ENCODE results near the gene MAPK8IP1.
A peak's percentile ranks its signal among the peaks of the same experiment; 100 is the strongest.

Gene MAPK8IP1

DNA sequence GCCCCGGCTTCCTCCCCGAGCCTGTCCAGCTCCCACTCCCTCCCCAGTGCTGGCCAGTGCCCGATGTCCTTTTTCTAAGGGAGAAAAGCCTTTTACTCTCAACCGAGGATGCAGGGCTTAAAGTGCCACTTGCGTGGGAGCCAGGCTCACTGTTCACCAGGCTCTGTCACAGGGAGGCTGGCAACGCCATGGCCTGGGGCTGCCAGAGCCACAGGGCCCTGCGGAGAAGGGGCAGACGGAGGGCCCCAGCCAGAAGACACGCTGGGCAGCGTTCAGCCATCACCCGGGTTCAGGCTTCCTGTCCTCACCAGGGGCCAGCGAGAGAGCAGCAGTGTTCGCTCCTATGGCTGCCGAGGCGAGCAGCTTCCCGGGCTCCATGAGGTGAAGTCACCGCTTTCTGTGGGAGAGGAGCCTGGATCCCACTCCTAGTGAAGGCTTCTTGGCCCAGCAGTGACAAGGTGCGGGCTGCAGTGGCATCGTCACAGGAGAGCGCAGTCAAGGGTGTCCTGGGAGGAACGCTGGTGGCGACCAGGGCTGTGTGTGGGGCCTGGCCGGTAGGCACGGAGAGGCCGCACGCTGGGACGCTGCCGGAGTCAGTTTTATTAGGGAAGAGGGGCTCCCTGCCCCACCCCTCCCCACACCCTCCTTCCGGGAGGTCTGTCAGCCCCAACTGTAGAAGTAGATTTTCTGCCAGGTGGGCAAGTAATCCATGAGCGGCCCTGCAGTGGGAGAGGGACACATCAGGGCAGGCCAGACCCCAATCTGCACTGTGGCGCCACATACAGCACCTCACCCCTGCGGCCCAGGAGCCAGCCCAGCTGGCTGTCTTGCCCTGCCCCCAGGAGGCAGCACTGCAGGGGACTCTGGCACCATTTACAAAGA is 24.4 kb downstream of the MAPK8IP1 start:
- DNase-seq, result no peak

DNA sequence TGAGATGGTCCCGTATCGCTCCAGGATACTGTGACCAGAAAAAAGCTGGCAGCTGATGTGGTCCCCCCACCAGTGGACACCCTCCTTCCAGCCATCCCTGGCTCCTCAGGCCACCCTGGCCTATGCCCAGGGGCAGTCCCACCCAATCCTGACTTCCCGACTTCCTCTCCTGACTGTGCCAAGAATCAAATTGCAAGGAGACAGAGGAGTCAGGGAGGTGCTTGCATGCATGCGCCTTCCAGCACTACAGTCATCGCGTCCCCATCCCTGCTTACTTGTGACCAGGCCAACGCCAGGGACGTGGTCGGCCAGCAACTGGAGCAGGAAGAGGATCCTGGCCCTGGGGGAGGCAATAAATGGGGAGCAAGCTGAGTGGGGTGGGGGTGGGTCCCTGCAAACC is 25.2 kb downstream of the MAPK8IP1 start:
- no peak for DNase-seq

DNA sequence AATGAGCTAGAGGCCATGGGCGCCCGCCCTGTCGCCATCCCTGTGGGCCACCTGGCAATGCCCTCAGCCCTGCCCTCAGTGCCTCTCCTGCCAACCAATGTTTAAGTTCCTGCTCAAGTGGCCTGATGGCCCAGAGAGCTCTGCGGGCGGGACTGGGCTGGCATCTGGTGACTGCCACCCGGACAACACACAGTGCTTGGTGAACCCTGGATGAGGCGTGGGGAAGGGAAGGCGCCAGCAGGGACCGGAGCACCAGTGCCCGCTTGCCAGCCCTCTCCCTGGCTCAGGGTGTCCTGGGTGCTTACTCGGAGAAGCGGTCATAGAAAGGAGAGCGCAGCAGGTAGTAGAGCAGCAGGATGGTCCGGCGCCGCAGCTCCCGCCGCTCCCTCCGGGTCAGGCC is 28.1 kb downstream of the MAPK8IP1 start:
- no peak for DNase-seq

DNA sequence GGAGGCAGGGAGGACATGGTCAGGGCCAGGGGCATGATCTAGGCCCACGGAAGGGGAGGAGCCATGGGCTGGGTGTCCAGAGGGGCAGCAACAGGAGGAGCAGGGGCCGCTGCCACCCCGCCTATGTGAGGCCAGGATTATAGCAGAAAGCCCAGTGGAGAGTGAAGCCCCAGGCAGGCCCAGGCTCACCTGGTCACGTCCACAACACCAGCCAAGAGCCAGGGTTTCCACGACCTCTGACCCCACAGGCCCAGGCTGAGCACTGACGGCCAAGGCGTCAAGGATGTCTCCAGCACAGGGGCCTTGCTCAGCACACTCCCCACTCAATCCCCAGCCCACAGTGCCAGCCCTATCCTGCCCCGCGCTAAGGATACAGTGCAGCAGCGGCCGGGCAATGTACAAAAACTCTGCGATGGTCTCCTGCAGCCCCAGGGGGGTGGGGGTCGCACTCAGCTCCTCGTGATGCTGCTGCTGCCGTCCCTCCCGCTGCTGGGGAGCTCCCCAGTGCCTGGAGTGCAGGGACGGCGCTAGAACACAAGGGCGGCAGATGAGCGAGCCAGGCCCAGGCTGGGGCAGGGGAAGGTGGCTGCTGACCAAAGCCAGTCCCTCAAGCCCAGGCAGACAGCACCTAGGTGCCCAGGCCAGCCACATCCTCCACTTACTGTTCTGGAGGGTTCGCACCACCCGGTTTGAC is 28.6 kb downstream of the MAPK8IP1 start:
- DNase-seq, result no peak

DNA sequence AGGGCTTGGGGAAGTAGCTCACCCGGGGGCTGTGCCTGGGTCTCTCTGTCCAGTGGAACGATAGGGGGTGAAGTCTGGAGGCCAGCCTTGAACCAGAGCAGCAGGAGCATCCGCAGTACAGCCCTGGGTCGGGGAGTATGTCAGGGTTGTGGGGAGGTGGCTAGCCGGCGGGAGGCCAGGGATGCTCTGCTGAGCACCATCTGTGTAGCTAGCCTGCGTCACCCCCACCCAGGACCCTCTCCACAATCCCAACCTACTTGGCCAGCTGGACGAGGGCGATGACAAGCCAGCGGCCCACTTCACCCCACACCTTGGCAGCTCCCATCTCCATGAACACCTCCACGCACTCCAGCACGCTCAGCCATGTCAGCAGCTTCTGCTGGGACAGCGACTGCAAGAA is 30.0 kb downstream of the MAPK8IP1 start:
- no peak for DNase-seq

DNA sequence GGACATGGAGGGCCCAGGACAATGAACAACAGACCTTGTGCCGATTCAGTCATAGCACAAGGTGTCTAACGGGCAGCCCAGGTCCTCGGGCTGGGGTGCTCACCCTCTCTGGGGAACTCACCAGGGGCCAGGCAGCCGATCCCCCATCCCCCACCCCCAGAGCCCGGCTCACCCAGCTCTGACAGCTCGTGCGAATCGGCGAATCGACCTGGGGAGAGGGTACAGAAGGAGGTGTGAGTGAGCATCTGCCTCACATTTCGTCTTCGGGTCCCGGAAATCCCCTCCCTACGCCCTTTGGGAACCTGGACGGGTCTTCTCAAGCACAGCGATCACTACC is 31.8 kb downstream of the MAPK8IP1 start:
- no peak for DNase-seq

DNA sequence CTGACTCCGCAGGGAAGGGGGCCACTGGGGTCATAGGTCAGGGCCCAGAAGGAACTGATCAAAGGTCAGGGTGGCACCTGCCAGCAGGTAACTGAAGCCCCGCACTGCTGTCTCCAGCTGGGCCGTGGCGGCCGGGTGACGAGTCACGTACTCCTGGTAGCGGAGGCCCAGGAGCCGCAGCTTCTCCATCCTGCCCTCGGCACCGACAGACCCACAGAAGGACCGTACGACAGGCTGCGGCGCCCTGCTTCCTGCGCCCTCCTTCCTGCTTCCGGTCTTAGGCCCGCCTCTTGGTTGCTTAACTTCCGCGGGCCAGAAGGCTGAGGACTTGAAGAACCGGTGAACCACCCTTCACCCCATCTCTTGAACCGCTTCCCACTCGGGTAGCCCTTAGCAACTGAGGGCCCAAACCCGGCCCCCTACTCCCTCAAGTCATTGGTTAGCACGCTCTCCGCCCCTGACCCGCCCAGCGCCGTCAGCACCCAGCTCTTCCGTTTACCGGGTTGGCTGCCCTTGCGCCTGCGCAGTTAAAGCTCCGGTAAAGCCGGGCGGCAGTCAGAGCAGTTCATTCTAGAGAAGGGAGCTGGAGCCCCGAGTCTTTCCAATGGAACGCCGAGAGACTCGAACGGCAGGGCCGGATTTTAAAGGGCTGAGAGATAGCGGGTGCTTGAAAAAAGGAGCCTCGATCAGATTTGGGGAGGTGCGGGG is 32.3 kb downstream of the MAPK8IP1 start, which contains the start of gene PEX16:
TSS of gene PEX16 (minus strand) at position 255 of the 708 bp plus-strand sequence. CDS start at position 189, 66 bp downstream.
- peak; percentile 93 for DNase-seq

DNA sequence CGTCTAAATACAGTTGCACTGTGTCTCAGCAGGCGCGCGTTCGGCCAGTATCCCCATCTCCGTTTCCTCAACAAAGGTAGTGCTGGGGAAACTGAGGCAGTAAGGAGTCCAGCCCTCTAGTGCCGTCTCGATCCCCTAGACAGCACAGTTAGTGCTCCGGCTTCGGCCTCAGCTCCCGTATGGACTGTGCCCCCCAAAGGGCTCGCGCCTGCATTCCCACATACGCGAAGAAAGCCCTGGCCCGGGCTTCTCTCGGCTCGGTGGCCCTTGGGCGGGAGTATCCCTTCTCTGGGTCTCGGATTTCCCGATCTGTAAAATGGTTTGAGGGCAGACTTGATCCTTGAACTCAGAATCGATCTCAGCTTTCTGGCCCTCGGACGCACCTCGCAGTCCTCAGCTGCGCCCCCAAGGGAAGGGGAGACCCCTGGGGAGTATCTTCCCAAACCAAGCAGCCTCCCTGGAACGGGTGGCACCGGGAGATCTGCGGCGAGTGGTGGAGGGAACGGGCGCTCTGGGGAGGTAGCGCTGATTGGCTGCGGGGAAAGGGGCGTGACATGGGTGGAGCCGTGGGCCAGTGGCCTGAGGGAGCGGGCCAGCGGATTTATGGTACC is 33.0 kb downstream of the MAPK8IP1 start:
- peak; percentile 18 for DNase-seq

DNA sequence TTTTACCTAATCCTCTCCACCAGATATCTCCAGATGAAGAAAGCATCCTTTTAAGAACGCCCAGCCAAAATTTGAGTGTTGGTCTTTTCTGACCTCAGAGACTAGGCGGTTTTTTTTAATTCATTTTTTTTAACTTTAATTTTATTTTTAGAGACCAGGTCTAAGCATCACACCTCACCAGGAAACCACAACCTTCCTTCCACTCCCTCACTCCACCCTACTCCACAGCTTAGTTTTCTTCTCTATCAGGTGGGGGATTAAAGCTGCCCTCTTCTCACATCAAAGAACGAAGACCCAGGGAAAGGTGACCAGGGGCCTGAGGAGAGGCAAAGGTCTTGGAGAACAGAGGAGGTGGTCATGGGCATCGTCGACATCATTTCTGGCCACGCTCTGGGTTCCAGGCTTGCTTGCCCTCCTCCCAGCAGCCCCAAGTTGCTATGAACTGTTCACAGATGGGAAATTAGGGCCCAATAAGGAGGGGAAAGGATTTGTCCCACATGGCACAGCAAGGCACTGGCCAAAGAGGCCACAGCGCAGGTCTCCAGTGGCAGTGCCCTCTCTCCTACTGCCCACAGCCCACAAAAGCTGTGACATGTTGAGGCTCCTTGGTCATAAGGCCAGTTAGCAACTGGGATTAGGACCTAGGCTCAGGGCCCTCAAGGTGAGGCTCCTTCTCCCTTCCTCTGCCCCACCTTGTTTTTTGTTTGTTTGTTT is 33.7 kb downstream of the MAPK8IP1 start:
- no peak for DNase-seq

DNA sequence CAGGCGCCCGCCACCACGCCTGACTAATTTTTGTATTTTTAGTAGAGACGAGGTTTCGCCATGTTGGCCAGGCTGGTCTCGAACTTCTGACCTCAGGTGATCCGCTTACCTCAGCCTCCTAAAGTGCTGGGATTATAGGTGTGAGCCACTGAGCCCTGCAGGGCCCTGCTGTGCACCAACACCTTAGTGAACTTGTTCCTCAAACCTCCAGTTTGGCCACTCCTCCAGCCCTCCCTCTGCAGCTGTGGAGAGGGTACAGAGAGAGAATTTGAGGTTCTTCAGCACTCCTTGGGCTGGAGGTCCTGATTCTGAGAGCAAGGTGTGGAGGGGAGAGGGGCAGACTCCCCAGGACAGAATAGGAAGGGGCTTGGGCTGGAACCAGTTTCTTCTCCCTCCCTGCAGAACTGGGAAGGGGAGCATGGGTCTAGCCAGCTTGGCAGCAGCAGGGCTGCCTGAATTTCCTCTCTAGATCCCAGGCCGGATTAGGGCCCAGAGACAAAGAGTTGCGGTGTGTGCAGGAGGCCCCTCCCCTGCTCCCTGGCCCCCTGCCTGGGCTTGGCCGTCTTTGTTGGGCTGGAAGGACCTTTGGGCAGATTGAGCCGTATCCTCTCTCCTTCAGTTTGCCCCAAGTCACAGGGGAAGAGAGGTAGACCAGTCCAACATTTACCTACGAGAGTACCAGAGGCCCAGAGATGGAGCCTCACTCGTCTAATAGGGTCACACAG is 34.5 kb downstream of the MAPK8IP1 start:
- DNase-seq, result no peak

DNA sequence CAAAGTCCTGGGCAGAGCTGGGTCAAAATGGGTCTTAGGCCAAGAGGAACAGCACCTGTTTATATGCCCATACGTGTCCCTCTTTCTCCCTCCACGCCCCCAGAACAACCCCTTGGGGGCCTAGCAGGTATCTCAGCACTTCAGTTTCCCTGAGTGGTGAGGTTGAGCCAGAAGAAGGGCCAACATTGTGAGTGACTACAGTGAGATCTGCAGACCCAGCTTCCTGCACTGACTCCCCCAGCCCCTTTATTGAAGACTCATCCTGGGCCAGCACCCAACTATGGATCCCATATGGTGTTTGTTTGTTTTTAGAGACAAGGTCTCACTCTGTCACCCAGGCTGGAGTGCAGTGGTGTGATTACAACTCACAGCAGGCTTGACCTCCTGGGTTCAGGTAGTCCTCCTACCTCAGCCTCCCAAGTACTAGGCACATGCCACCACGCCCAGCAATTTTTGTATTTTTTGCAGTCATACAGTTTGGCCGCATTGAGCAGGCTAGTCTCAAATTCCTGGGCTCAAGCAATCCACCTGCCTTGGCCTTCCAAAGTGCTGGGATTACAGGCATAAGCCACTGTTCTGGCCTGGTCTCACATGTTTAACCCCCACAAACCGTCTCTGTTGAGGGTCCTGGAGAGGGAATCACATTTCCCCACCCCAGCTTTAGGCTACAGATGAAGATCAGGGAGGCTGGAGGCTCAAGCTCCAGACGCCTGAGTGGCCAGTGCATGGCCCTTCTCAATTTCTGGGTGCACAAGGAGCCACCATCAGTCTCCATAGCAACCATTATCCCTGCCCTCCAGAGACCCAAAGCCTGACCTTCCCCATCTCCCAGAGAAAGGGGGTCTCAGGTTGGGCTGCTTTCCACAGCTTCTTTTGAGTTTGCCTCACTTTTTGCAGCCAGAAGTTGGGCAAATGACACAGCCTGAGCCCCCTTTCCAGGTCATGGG is 35.4 kb downstream of the MAPK8IP1 start:
- DNase-seq, result no peak

DNA sequence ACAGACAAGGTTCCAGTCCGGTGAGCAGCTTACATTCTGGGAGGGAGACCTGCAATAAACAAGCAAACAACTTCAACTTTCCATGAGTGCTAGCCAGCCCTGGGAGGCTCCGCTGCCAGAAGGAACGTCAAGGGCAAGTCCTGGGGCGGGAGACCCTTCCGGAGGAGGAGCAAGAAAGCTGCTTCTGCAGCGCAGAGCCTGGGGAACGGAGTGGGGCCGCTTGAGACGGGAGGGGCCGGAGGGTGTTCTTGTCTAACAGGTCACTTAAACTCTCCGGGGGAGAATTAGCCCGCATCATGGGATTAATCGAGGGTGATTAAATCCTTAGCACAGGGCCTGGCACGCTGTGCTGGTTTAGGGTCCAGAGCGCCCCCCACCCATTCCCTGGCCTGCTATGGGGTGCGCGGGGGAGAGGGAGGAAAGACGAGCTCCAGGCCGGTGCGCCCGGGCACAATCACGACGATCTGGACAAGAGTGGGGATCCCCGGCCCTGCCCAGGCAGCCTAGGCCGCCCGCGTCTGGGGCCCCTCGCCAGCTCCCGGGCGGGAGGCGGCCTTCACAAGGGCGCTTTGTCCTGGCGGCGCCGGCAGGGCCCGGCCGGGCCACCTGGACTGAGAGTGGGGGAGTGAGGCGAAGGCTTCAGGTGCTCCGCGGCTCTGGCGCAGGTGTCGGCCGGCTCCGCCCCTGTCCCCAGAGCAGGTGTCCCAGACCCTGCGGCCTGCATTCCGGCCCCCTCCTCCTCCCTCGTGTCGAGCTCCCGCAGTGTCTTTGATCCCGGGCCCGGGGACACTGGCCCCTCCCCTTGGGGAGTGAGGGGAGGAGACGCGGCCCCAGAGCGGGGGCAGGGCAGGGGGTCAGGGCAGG is 36.3 kb downstream of the MAPK8IP1 start:
- no peak for DNase-seq

DNA sequence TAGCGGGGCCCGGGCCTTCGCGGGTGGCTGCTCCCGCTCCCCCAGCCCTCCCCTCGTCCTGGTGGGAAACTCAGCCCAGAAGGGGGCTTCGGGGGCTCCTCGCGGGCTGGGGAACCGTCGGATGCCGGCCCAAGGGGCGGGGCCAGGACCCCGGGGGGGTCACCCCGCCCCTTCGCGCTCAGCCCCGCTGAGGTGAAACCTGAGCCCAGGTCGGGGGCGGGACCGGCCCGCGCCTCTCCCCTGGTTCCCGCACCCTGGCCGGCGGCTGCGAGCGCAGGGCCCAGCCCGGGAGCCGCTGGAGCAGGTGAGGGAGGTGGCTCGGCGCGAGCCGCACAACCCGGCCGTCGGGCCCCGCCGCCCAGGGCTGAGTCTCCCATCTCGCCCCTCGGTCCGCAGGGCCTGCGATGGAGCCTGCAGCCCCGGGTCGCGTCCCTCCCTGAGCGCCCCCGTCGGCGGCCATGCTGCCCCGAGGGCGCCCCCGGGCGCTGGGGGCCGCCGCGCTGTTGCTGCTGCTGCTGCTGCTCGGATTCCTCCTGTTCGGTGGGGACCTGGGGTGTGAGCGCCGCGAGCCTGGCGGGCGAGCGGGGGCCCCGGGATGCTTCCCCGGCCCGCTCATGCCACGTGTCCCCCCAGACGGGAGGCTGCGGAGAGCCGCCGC is 37.1 kb downstream of the MAPK8IP1 start, which contains the start of gene LARGE2:
TSS of gene LARGE2 (plus strand) at position 232 of the 658 bp plus-strand sequence. CDS start at position 459, 227 bp downstream.
- no peak for DNase-seq

DNA sequence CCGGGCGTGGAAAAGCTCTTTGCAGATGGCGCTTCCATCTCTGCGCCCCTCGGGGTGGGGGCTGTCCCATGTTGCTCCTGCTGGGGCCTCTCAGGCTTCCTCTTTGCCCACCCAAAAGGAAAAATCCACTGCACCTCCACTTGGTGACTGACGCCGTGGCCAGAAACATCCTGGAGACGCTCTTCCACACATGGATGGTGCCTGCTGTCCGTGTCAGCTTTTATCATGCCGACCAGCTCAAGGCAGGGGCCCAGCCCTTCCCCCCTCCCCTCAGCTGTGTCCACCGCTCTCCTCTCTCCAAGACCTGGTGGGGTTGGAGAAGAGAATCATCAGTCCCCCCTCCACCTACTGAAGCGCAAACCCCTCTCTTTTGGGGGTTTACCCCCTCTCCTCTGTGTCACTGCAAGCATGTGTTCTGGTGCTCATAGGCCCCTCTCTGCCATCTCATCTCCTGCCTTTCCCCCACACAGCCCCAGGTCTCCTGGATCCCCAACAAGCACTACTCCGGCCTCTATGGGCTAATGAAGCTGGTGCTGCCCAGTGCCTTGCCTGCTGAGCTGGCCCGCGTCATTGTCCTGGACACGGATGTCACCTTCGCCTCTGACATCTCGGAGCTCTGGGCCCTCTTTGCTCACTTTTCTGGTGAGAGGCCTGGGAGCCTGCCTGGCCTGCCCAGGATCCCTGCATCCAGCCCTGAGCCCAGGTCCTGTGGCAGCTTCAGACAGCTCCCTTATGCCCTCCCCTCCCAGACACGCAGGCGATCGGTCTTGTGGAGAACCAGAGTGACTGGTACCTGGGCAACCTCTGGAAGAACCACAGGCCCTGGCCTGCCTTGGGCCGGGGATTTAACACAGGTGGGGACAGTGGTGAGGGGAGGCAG is 38.8 kb downstream of the MAPK8IP1 start:
- DNase-seq, result no peak

DNA sequence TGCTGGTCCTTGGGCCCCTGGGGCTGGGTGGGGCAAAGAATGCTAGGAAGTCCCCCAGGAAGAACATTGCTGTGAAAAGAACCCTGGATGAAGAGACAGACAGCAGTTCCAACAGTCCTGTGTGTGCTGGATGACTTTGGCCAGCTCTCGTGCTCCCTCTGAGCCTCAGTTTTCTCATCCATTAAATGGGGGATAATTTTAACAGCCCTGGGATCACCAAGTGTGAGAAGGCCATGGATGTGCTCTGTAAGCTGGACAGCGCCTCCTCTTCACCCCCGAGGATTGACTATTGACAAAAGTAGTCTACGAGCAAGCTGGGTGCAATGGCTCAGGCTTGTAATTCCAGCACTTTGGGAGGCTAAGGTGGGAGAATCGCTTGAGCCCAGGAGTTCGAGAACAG is 39.5 kb downstream of the MAPK8IP1 start:
- no peak for DNase-seq

DNA sequence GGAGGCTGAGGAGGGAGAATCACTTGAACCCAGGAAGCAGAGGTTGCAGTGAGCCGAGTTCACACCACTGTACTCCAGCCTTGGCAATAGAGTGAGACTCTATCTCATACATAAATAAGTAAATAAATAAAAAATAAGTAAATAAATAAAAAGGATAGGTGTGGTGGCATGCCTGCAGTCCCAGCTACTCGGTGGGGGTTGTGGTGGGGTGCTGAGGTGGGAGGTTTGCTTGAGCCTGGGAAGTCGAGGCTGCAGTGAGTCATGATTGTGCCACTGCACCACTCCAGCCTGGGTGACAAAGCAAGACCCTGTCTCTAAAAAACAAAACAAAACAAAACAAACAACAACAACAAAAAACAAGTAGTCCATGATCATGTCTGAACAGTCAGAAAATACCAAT is 40.1 kb downstream of the MAPK8IP1 start:
- DNase-seq, result no peak

DNA sequence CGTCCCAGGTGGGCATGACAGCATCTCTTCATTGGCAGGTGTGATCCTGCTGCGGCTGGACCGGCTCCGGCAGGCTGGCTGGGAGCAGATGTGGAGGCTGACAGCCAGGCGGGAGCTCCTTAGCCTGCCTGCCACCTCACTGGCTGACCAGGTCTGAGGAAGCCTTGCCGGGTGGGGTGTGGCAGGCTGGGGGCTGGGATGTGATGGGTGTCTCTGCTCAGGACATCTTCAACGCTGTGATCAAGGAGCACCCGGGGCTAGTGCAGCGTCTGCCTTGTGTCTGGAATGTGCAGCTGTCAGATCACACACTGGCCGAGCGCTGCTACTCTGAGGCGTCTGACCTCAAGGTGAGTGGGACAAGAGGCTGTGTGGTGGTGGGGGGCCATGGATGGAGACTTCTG is 40.5 kb downstream of the MAPK8IP1 start:
- DNase-seq, result no peak
